ENCODE results near the gene OXGR1. TPM values are rescaled to one million over a fixed set of nuclear protein-coding genes. Genes with fewer than 3 reads are reported as not detected.

The OXGR1 gene
- total and polyA plus RNA-seq, 9 of the 15 experiments (the other 6 are each of a cell fraction or from before 2014, with no cell fraction given): 0.03 TPM; not detected in 8

DNA sequence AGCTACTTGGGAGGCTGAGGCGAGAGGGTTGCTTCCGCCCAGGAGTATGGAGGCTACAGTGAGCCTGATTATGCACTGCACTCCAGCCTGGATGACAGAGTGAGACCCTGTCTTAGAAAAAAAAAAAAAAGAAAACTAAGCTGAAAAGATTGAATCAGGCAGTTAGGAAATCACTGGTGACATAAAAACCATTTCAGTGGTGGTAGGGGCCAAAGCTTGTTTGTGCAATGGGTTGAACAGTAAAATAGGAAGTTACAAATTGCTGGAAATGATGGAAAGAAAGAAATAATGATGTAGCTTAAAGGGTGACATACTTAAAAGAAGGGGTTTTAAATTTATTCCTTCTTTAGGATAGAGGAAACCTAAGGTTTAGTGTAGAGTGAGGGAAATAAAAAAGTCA is 4.8 kb upstream of the OXGR1 start:
- Histone ChIP-seq H3K4me3 (no peak overlapping the region), H3K9ac (ENCODE audit: insufficient read depth in 1 of 2, low read depth in 2 of 2, low read length in 2 of 2) (no peak overlapping the region), H3K4me1 (replicated peaks in 1 of 2; ENCODE audit: control insufficient read depth in 2 of 2, insufficient read depth in 2 of 2, low read length in 2 of 2) (peaks cover 0 to 4% of the 10 kb centered on the region in 2 experiments; a peak in 1 of 5 replicates), H3K9me3 (replicated peaks; ENCODE audit: control insufficient read depth, insufficient read depth, low read depth, low read length) (no peaks in the 10 kb centered on the region), H3K9me1 (ENCODE audit: control insufficient read depth, insufficient read depth, low read length) (no peaks in the 10 kb centered on the region), H3K4me2 (ENCODE audit: insufficient read depth, low read length) (no peak overlapping the region), H3K36me3 (ENCODE audit: control insufficient read depth, insufficient read depth, low read length) (no peaks in the 10 kb centered on the region), H3K27me3 (ENCODE audit: control insufficient read depth in 2 of 2, insufficient read depth in 2 of 2, low read length in 2 of 2) (peaks cover 2 to 9% of the 10 kb centered on the region in 2 experiments; a peak in 2 of 5 replicates), H3K27ac (ENCODE audit: extremely low read depth, low read depth, low read length) (no peak overlapping the region), H3K79me2 (ENCODE audit: control insufficient read depth, insufficient read depth, low read length) (no peaks in the 10 kb centered on the region), H2AFZ (ENCODE audit: low read depth, low read length) (no peak overlapping the region), H4K20me1 (replicated peaks; ENCODE audit: control insufficient read depth, insufficient read depth, low read length) (no peaks in the 10 kb centered on the region)
- CTCF ChIA-PET (ENCODE audit: low intra/inter-chr PET ratio): no interaction called here
- ATAC-seq: no peak
- FAIRE-seq: no peak
- DNase-seq (ENCODE audit: extremely low read depth in 1 of 4, low spot score in 3 of 4): no peak
- 0% methylated on average over 2 of the region's 2 CpGs for WGBS (ENCODE audit: insufficient coverage, low coverage, missing lambda C conversion rate)
- in situ Hi-C loops (cut with MboI): no loop called here
- intact Hi-C loops (cut with micrococcal nuclease): no loop called here
- BruUV-seq (replicated peaks): no TSS peak
- TF ChIP-seq THRAP3 (IDR thresholded peaks at IDR 0.05; ENCODE audit: borderline replicate concordance): no peak
- no peak for TF ChIP-seq KLF10 (CRISPR knock-in tag; IDR thresholded peaks at IDR 0.05)
- no peak for TF ChIP-seq SMAD1 (IDR thresholded peaks at IDR 0.05; ENCODE audit: low read depth, low read length, partially characterized antibody)
- no peak for TF ChIP-seq ZNF695 (CRISPR knock-in tag; IDR thresholded peaks at IDR 0.05)
- TF ChIP-seq DACH1 (IDR thresholded peaks at IDR 0.05; ENCODE audit: partially characterized antibody): no peak
- TF ChIP-seq BCOR (IDR thresholded peaks at IDR 0.05): no peak
- no peak for TF ChIP-seq MED1 (CRISPR knock-in tag; IDR thresholded peaks at IDR 0.05; ENCODE audit: borderline replicate concordance)
- no peak for TF ChIP-seq TBP (optimal IDR thresholded peaks at IDR 0.05; ENCODE audit: low read depth, low read length)
- no peak for TF ChIP-seq HDAC3 (IDR thresholded peaks at IDR 0.05; ENCODE audit: borderline replicate concordance, partially characterized antibody)
- TF ChIP-seq DLX4 (CRISPR knock-in tag; IDR thresholded peaks at IDR 0.05): no peak
- no peak for TF ChIP-seq CBX8 (IDR thresholded peaks at IDR 0.05; ENCODE audit: borderline replicate concordance, extremely low read depth, low read depth, low read length, poor library complexity, severe bottlenecking)
- POLR2A ChIA-PET: no interaction called here

Data from K562 (cell line).